Measurements from ENCODE around the gene PALM. TPM values are rescaled to one million over a fixed set of nuclear protein-coding genes. Genes with fewer than 3 reads are reported as not detected.
A peak's percentile ranks its signal among the peaks of the same experiment; 100 is the strongest.

The PALM gene
- total and polyA plus RNA-seq, 9 of the 15 experiments (the other 6 are each of a cell fraction or from before 2014, with no cell fraction given) = 0.04 to 6.6 (median 1.7) TPM

DNA sequence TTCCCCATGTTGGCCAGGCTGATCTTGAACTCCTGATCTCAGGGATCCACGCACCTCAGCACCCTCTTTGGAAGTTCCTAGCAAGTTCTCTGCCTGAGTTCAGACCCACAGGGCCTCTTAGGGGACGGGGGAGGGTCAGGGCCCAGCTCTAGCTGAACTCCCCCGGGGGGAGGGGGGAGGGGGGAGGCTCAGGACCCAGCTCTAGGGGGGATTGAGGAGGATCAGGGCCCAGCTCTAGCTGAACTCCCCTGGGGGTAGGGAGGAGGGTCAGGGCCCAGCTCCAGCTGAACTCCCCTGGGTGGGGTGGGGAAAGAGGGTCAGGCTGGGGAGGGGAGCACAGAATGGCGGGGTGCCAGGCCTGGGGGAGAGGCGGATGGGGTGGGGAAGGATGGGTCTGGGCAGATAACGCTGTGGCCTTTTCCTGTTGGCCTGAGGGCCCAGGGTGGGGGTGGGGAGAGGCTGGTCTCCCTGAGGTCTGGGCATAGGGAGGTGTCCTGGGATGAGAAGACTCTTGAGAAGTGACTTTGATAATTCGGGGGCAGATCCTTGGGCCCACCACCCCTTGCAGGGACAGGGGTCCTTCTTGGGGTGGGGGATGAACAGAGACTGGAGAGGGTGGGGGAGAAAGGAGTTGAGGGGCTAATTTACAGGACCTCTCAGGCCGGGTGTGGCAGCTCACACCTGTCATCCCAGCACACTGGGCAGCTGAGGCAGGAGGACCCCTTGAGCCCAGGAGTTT is 83.0 kb downstream of the PALM start:
- intact Hi-C loops (cut with micrococcal nuclease) = no loop called here
- Histone ChIP-seq H3K36me3 (ENCODE audit: control insufficient read depth, insufficient read depth, low read length) (no peaks in the 10 kb centered on the region), H2AFZ (ENCODE audit: low read depth, low read length) (peak overlapping the region; percentile 79), H3K4me3 (peak overlapping the region; percentile 35), H3K27me3 (ENCODE audit: control insufficient read depth in 2 of 2, insufficient read depth in 2 of 2, low read length in 2 of 2) (no peaks in the 10 kb centered on the region), H4K20me1 (replicated peaks; ENCODE audit: control insufficient read depth, insufficient read depth, low read length) (no peaks in the 10 kb centered on the region), H3K4me2 (ENCODE audit: insufficient read depth, low read length) (peak overlapping the region; percentile 79), H3K27ac (ENCODE audit: extremely low read depth, low read depth, low read length) (peak overlapping the region; percentile 99), H3K4me1 (replicated peaks in 1 of 2; ENCODE audit: control insufficient read depth in 2 of 2, insufficient read depth in 2 of 2, low read length in 2 of 2) (peaks cover 43 to 88% of the 10 kb centered on the region in 2 experiments), H3K9me3 (replicated peaks; ENCODE audit: control insufficient read depth, insufficient read depth, low read depth, low read length) (peaks cover 3% of the 10 kb centered on the region; the same call in 1 of the 2 replicates), H3K79me2 (ENCODE audit: control insufficient read depth, insufficient read depth, low read length) (peaks cover 18% of the 10 kb centered on the region; the same call in 2 of the 3 replicates), H3K9me1 (ENCODE audit: control insufficient read depth, insufficient read depth, low read length) (no peaks in the 10 kb centered on the region), H3K9ac (ENCODE audit: insufficient read depth in 1 of 2, low read depth in 2 of 2, low read length in 2 of 2) (peak overlapping the region; percentile 76 to 95)
- POLR2A ChIA-PET = interaction anchor here (0.5 to 1.4 kb wide), 3 partner anchors 62 to 461 kb away, joined by 3 to 5 read pairs (median 4); no protein-coding TSS in a partner anchor
- WGBS (ENCODE audit: insufficient coverage, low coverage, missing lambda C conversion rate) = 4% methylated on average over 4 of the region's 8 CpGs
- in situ Hi-C loops (cut with MboI) = no loop called here
- CTCF ChIA-PET (ENCODE audit: low intra/inter-chr PET ratio) = no interaction called here
- FAIRE-seq (peak; percentile 93), DNase-seq (ENCODE audit: extremely low read depth in 1 of 4, low spot score in 3 of 4) (peak; percentile 83 to 96 (median 90)), ATAC-seq (peak; percentile 79)
- no TSS peak for BruUV-seq (replicated peaks)
- TF ChIP-seq NCOR1 (IDR thresholded peaks at IDR 0.05) (peak; percentile 74), ZNF778 (CRISPR knock-in tag; IDR thresholded peaks at IDR 0.05) (no peak), POLR2A (conservative IDR thresholded peaks at IDR 0.05) (no peak), ZNF354B (CRISPR knock-in tag; IDR thresholded peaks at IDR 0.05) (no peak), STAT5B (CRISPR knock-in tag; IDR thresholded peaks at IDR 0.05) (no peak), PHF21A (IDR thresholded peaks at IDR 0.05; ENCODE audit: borderline replicate concordance, low read depth) (no peak), COPS2 (conservative IDR thresholded peaks at IDR 0.05) (no peak), MAFK (IDR thresholded peaks at IDR 0.05; ENCODE audit: low read length) (no peak), HDAC2 (IDR thresholded peaks at IDR 0.05) (no peak), ZNF146 (CRISPR knock-in tag; IDR thresholded peaks at IDR 0.05; ENCODE audit: unreplicated experiment) (no peak), POLR3A (IDR thresholded peaks at IDR 0.05; ENCODE audit: borderline replicate concordance, extremely low read depth, insufficient read depth, insufficient read length) (no peak), PATZ1 (CRISPR knock-in tag; IDR thresholded peaks at IDR 0.05; ENCODE audit: borderline replicate concordance) (no peak), ZNF282 (CRISPR knock-in tag; IDR thresholded peaks at IDR 0.05) (no peak), POLR2G (IDR thresholded peaks at IDR 0.05; ENCODE audit: low read depth, low read length) (0 out of 2 replicates have a peak, but pooled peaks have one; percentile 7), SP1 (CRISPR knock-in tag; IDR thresholded peaks at IDR 0.05) (no peak), MITF (IDR thresholded peaks at IDR 0.05) (no peak)
- TF ChIP-seq, protein P1, sequence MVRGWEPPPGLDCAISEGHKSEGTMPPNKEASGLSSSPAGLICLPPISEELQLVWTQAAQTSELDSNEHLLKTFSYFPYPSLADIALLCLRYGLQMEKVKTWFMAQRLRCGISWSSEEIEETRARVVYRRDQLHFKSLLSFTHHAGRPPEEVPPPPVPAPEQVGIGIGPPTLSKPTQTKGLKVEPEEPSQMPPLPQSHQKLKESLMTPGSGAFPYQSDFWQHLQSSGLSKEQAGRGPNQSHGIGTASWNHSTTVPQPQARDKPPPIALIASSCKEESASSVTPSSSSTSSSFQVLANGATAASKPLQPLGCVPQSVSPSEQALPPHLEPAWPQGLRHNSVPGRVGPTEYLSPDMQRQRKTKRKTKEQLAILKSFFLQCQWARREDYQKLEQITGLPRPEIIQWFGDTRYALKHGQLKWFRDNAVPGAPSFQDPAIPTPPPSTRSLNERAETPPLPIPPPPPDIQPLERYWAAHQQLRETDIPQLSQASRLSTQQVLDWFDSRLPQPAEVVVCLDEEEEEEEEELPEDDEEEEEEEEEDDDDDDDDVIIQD (CRISPR knock-in tag; IDR thresholded peaks at IDR 0.05) = no peak
- TF ChIP-seq, protein P2, sequence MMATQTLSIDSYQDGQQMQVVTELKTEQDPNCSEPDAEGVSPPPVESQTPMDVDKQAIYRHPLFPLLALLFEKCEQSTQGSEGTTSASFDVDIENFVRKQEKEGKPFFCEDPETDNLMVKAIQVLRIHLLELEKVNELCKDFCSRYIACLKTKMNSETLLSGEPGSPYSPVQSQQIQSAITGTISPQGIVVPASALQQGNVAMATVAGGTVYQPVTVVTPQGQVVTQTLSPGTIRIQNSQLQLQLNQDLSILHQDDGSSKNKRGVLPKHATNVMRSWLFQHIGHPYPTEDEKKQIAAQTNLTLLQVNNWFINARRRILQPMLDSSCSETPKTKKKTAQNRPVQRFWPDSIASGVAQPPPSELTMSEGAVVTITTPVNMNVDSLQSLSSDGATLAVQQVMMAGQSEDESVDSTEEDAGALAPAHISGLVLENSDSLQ (IDR thresholded peaks at IDR 0.05) = no peak

Data from K562 (cell line).